ENCODE data around the gene ZNF217.
"Not testable (repeated sequence)": the region's sequence is repeated elsewhere in the genome, so short reads cannot be mapped to it uniquely, and the experiment has no call there.

ZNF217 gene

DNA sequence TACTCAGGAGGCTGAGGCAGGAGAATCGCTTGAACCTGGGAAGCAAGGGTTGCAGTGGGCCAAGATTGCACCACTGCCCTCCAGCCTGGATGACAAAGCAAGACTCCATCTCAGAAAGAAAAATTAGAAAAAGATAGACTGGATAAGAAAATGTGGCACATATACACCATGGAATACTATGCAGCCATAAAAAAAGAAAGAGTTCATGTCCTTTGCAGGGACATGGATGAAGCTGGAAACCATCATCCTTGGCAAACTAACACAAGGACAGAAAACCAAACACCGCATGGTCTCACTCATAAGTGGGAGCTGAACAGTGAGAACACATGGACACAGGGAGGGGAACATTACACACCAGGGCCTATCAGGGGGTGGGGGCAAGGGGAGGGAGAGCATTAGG lies 70.0 kb downstream of the ZNF217 start:
- not testable (repeated sequence) for DNase-seq

DNA sequence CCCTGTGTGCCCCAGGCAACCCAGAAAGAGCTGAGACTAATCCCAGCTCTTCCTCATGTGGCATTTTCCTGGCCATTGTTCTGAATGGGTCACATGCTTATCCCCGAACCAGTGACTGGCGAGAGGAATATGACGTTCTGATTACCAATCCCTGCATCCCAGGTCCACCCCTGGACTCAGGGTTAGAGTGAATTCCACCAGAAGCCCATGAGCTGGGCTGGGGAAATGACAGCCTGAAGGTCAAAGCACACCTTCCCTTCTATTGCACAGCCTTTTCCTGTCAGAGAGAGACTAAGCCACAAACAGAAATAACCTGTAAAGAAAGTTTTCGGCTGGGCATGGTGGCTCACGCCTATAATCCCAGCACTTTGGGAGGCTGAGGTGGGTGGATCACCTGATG lies 70.9 kb downstream of the ZNF217 start:
- no peak for DNase-seq

DNA sequence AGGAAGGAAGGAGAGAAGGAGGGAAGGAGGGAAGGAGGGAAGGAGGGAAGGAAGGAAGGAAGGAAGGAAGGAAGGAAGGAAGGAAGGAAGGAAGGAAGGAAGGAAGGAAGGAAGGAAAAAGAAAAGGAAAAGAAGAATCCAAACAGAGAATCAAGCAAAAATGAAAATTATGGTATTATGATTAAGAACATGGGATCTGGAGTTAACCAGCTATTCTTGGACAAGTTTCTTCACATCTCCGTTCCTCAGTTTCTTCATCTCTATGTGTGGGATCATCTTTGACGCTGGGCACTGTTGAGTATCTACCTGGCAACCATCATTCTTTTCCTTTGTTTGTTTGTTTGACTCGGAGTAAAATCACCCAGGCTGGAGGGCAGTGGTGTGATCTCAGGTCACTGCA lies 71.6 kb downstream of the ZNF217 start:
- DNase-seq: no peak

DNA sequence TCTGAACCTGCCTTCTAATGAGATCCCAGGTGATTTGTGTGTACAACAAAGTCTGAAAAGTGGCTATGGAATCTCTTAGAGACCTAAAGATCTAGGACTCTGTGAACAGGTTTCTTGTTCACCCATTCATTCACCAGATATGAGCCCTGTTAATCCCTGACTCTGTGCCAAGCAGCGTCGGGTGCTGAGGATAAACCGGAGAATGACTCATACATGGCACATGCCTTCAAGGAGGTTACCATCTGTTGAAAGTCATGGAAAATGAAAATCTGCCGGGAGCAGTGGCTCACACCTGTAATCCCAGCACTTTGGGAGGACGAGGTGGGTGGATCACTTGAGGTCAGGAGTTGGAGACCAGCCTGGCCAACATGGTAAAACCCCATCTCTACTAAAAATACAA lies 72.2 kb downstream of the ZNF217 start:
- DNase-seq: not testable (repeated sequence)

DNA sequence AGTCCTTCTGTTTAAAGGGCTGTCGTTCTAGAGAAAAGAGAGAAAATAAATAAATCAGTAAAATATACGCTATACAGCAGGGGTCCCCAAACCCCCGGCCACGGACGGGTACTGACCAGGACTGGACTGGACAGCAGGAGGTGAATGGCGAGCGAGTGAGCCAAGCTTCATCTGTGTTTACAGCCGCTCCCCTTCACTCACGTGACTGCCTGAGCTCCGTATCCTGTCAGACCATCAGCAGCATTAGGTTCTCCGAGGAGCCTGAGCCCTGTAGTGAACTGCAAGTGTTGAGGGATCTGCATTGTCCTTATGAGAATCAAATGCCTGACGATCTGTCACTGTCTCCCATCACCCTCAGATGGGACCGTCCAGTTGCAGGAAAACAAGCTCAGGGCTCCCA lies 76.5 kb downstream of the ZNF217 start:
- DNase-seq: no peak
